Measurements from ENCODE around the gene COX4I2. TPM values are rescaled to one million over a fixed set of nuclear protein-coding genes. Genes with fewer than 3 reads are reported as not detected.

The COX4I2 gene
- total and polyA plus RNA-seq, 4 donors: 0.35 to 0.81 (median 0.59) TPM; not detected in 1

- H3K36me3 ChIP-seq (ENCODE audit: control insufficient read depth in 4 of 4, insufficient read depth in 3 of 4, low read depth in 1 of 4, low read length in 3 of 4): no peaks in the 10 kb centered on the region
- H3K27ac ChIP-seq (ENCODE audit: low read depth in 1 of 2, low read length in 2 of 2): no peak overlapping the region
- peaks cover 0 to 3% (median 0%) of the 10 kb centered on the region in 4 donors for H3K4me1 ChIP-seq (ENCODE audit: control insufficient read depth in 4 of 4, insufficient read depth in 4 of 4, low read length in 3 of 4)
- no peak for DNase-seq (ENCODE audit: low spot score)
- TF ChIP-seq JUND (IDR thresholded peaks at IDR 0.05): no peak
- no peak for TF ChIP-seq CTCF (IDR thresholded peaks at IDR 0.05; ENCODE audit: low read depth, low read length, missing input control)
- no peak for TF ChIP-seq RXRA (IDR thresholded peaks at IDR 0.05)
- no peak for TF ChIP-seq GABPA (IDR thresholded peaks at IDR 0.05 in 1 of 2, conservative IDR thresholded peaks at IDR 0.05 in 1 of 2)
- TF ChIP-seq MAX (IDR thresholded peaks at IDR 0.05): no peak
- TF ChIP-seq HNF4A (conservative IDR thresholded peaks at IDR 0.05): no peak
- TF ChIP-seq EGR1 (IDR thresholded peaks at IDR 0.05; ENCODE audit: low read depth in 2 of 2): no peak
- TF ChIP-seq YY1 (IDR thresholded peaks at IDR 0.05): no peak
- TF ChIP-seq ZBTB33 (IDR thresholded peaks at IDR 0.05): no peak
- no peak for TF ChIP-seq FOXA2 (IDR thresholded peaks at IDR 0.05)
- no peak for TF ChIP-seq REST (IDR thresholded peaks at IDR 0.05)
- no peak for TF ChIP-seq HNF4G (IDR thresholded peaks at IDR 0.05)
- TF ChIP-seq, protein P1, sequence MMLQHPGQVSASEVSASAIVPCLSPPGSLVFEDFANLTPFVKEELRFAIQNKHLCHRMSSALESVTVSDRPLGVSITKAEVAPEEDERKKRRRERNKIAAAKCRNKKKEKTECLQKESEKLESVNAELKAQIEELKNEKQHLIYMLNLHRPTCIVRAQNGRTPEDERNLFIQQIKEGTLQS (IDR thresholded peaks at IDR 0.05): no peak
- TF ChIP-seq NR2F2 (IDR thresholded peaks at IDR 0.05): no peak
- TF ChIP-seq TAF1 (conservative IDR thresholded peaks at IDR 0.05): no peak
- TF ChIP-seq SP1 (IDR thresholded peaks at IDR 0.05): no peak
- TF ChIP-seq RAD21 (IDR thresholded peaks at IDR 0.05): no peak
- TF ChIP-seq FOXA1 (IDR thresholded peaks at IDR 0.05): no peak
- no peaks in the 10 kb centered on the region for H3K9me3 ChIP-seq (ENCODE audit: control insufficient read depth in 4 of 4, low read length in 3 of 4)
- WGBS: 59% methylated on average over 2 of the region's 2 CpGs
- no peaks in the 10 kb centered on the region for H3K27me3 ChIP-seq (ENCODE audit: control insufficient read depth in 4 of 4, insufficient read depth in 4 of 4, low read length in 3 of 4)
- H3K9ac ChIP-seq (ENCODE audit: low read depth in 1 of 2, low read length in 2 of 2): no peak overlapping the region
- no peak overlapping the region for H3K4me3 ChIP-seq (ENCODE audit: low read depth in 1 of 3, low read length in 3 of 3)
Observed at GRCh38 chr20:31630187-31630790, 7.4 kb upstream of the COX4I2 start.

All from liver (tissue), 9 donors.